ENCODE measurements around the gene PAK5.

PAK5 gene

DNA sequence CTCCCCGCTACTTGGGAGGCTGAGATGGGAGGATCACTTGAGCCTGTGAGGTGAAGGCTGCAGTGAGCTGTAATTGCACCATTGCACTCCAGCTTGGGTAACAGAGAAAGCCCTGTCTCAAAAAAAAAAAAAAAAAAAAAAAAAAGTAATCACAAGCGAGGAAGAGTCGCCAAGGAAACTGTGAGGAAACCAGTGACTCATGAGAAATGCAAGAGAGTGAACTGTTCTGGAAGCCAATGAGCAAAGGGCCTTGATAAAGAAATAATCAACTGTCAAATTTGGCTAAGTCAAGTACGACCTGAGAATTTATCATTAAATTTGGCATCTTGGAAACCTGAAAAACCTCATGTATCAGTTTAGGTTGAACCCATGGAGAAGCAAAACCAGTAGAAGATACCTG is 340.6 kb downstream of the PAK5 start:
- no peak overlapping the region for H3K4me3 ChIP-seq (ENCODE audit: low read depth, low read length)
- H3K9me3 ChIP-seq (ENCODE audit: control insufficient read depth, insufficient read depth, low read depth, low read length): no peaks in the 10 kb centered on the region
- H3K27me3 ChIP-seq (ENCODE audit: control insufficient read depth, insufficient read depth, low read length): peaks cover 18% of the 10 kb centered on the region

DNA sequence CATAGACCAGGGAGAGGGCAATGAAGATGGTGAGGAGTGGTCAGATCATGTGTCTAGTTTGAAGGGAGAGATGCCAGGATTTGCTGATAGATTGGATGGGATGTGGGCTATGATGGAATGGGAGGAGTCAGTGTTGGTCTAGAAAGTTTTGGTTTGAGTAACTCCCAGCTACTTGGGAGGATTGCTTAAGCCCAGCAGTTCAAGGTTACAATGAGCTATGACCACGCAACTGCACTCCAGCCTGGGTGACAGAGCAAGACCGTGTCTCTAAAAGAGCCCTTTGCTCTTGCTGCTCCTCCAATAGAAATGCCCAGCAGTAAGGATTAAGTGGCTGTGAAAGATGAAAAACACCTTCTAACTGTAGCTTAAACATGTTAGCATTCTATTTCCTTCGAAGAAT is 342.7 kb downstream of the PAK5 start:
- no peaks in the 10 kb centered on the region for H3K4me1 ChIP-seq (ENCODE audit: control insufficient read depth, insufficient read depth, low read length)
- no peaks in the 10 kb centered on the region for H3K36me3 ChIP-seq (ENCODE audit: control insufficient read depth, insufficient read depth, low read length)
- no peak overlapping the region for H3K9ac ChIP-seq (ENCODE audit: low read length)
- peaks cover 6% of the 10 kb centered on the region for H3K27me3 ChIP-seq (ENCODE audit: control insufficient read depth, insufficient read depth, low read length)
- no peak overlapping the region for H3K27ac ChIP-seq (ENCODE audit: low read depth, low read length)
- no peaks in the 10 kb centered on the region for H3K9me3 ChIP-seq (ENCODE audit: control insufficient read depth, insufficient read depth, low read depth, low read length)
- no peak overlapping the region for H3K4me3 ChIP-seq (ENCODE audit: low read depth, low read length)

More for the DNA sequence above, 340.6 kb downstream of the PAK5 start:
- Histone ChIP-seq H3K36me3 (ENCODE audit: control insufficient read depth, insufficient read depth, low read length) (no peaks in the 10 kb centered on the region), H3K4me1 (ENCODE audit: control insufficient read depth, insufficient read depth, low read length) (no peaks in the 10 kb centered on the region), H3K27ac (ENCODE audit: low read depth, low read length) (no peak overlapping the region), H3K9ac (ENCODE audit: low read length) (no peak overlapping the region)

DNA sequence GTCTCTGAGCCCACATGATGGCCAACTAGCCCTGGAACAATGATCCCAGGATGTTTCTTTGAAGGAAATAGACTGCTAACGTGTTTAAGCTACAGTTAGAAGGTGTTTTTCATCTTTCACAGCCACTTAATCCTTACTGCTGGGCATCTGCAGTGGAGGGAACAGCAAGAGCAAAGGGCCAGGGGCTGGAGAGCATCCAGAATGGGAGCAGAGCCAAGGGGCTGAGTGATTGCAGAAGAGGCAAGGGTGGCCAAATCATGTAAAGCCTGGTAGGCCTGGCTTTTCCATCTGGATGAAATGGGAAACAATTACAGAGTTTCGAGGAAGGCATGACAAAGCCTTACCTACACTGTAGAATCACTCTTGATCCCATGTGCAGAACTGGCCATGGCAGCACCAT is 343.2 kb downstream of the PAK5 start:
- Histone ChIP-seq H3K9ac (ENCODE audit: low read length) (no peak overlapping the region), H3K9me3 (ENCODE audit: control insufficient read depth, insufficient read depth, low read depth, low read length) (no peaks in the 10 kb centered on the region), H3K36me3 (ENCODE audit: control insufficient read depth, insufficient read depth, low read length) (no peaks in the 10 kb centered on the region), H3K27ac (ENCODE audit: low read depth, low read length) (no peak overlapping the region), H3K27me3 (ENCODE audit: control insufficient read depth, insufficient read depth, low read length) (peaks cover 6% of the 10 kb centered on the region), H3K4me1 (ENCODE audit: control insufficient read depth, insufficient read depth, low read length) (no peaks in the 10 kb centered on the region), H3K4me3 (ENCODE audit: low read depth, low read length) (no peak overlapping the region)

DNA sequence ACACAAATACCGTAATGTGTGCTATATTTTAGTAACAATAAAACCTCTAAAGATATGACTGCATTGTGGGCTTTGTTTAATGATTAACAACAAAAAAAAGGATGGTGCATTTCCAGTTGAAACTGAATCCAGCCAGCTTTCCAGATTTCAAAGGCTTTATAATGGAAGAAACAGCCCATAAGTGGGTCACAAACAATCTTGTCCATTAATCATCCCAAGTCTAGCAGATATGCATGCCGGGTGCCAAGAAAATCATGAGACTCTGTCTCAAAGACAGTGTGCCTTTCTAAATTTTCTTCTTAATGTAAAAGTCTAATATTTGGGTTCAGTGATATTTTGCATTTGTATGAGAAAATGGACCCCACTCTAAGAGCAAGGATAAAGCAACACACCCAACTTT is 345.1 kb downstream of the PAK5 start:
- no peak overlapping the region for H3K27ac ChIP-seq (ENCODE audit: low read depth, low read length)
- no peaks in the 10 kb centered on the region for H3K36me3 ChIP-seq (ENCODE audit: control insufficient read depth, insufficient read depth, low read length)
- peaks cover 3% of the 10 kb centered on the region; the same call in 1 of the 2 replicates for H3K27me3 ChIP-seq (ENCODE audit: control insufficient read depth, insufficient read depth, low read length)
- H3K9ac ChIP-seq (ENCODE audit: low read length): no peak overlapping the region
- no peak overlapping the region for H3K4me3 ChIP-seq (ENCODE audit: low read depth, low read length)
- H3K9me3 ChIP-seq (ENCODE audit: control insufficient read depth, insufficient read depth, low read depth, low read length): no peaks in the 10 kb centered on the region
- no peaks in the 10 kb centered on the region for H3K4me1 ChIP-seq (ENCODE audit: control insufficient read depth, insufficient read depth, low read length)

DNA sequence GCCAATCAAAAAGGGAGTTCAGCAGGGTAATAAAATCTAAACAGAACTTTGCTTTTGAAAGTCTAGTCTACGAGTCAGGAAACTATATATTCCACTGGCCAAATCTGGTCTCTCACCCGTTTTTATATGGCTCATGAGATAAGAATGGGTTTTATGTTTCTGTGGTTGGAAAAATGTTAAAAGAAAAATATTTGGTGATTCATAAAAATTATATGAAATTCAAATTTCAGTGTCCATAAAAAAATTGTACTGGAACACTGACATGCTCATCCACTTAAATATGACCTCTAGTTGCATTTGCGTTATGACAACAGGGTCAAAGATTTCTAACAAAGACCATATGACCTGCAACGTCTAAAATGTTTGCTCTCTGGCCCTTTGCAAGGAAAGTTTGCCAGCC is 346.8 kb downstream of the PAK5 start:
- Histone ChIP-seq H3K4me1 (ENCODE audit: control insufficient read depth, insufficient read depth, low read length) (no peaks in the 10 kb centered on the region), H3K36me3 (ENCODE audit: control insufficient read depth, insufficient read depth, low read length) (no peaks in the 10 kb centered on the region), H3K27ac (ENCODE audit: low read depth, low read length) (no peak overlapping the region), H3K27me3 (ENCODE audit: control insufficient read depth, insufficient read depth, low read length) (no peaks in the 10 kb centered on the region), H3K4me3 (ENCODE audit: low read depth, low read length) (no peak overlapping the region), H3K9ac (ENCODE audit: low read length) (no peak overlapping the region), H3K9me3 (ENCODE audit: control insufficient read depth, insufficient read depth, low read depth, low read length) (no peaks in the 10 kb centered on the region)

DNA sequence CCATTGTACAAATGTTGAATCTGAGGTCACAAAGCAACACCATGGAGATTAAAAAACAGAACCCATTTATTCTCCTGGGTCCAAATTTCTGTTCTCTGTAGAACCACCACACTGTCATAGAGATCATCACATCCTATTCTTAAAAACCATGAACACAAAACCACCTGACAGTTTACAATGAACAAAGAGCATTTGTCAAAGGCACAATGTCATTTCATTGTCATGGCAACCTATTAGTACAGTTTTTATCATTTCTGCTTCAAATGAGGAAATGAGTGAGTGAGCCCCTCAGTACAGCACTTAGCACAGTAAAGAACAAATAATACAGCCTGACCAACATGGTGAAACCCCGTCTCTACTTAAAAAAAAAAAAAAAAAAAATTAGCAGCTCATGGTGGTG is 347.6 kb downstream of the PAK5 start:
- Histone ChIP-seq H3K36me3 (ENCODE audit: control insufficient read depth, insufficient read depth, low read length) (no peaks in the 10 kb centered on the region), H3K27ac (ENCODE audit: low read depth, low read length) (no peak overlapping the region), H3K9me3 (ENCODE audit: control insufficient read depth, insufficient read depth, low read depth, low read length) (no peaks in the 10 kb centered on the region), H3K4me1 (ENCODE audit: control insufficient read depth, insufficient read depth, low read length) (no peaks in the 10 kb centered on the region), H3K27me3 (ENCODE audit: control insufficient read depth, insufficient read depth, low read length) (no peaks in the 10 kb centered on the region), H3K4me3 (ENCODE audit: low read depth, low read length) (no peak overlapping the region), H3K9ac (ENCODE audit: low read length) (no peak overlapping the region)

DNA sequence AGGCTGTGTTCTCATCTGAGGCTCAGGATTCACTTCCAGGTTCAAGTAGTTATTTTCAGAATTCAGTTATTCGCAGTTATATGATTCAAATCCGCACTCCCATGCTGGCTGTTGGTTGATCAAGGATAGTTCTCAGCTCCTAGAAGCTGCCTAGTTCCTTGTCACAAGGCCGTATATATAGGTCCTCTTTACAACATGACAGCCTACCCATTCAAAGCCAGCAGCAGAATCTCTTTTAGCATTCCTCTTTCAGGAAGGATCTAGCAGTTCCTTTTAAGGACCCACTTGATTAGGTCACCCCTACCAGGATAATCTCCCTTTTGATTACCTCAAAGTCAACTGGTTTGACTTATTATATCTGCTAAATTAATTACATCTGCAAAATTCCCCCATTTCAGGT is 348.2 kb downstream of the PAK5 start:
- Histone ChIP-seq H3K9me3 (ENCODE audit: control insufficient read depth, insufficient read depth, low read depth, low read length) (no peaks in the 10 kb centered on the region), H3K9ac (ENCODE audit: low read length) (no peak overlapping the region), H3K4me1 (ENCODE audit: control insufficient read depth, insufficient read depth, low read length) (no peaks in the 10 kb centered on the region), H3K36me3 (ENCODE audit: control insufficient read depth, insufficient read depth, low read length) (no peaks in the 10 kb centered on the region), H3K27ac (ENCODE audit: low read depth, low read length) (no peak overlapping the region), H3K27me3 (ENCODE audit: control insufficient read depth, insufficient read depth, low read length) (no peaks in the 10 kb centered on the region), H3K4me3 (ENCODE audit: low read depth, low read length) (no peak overlapping the region)

DNA sequence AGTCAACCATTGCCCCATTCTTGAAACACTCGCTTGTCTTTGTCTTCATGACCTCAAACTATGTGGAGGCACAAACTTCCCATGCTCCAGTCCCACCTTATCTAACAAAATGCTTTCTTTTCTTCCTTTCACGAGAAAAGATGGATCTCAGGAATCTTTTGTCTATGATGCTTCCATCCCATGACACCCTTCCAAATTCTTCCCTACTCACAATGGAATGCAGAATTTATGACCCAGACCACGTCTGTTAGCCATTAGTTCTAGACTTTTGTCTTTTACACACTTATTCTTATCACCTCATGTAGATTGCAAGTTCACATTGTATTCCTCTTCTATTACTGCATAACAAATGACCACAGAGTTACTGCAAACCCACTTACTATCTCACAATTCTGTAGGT is 348.7 kb downstream of the PAK5 start:
- no peak overlapping the region for H3K9ac ChIP-seq (ENCODE audit: low read length)
- no peaks in the 10 kb centered on the region for H3K4me1 ChIP-seq (ENCODE audit: control insufficient read depth, insufficient read depth, low read length)
- H3K27me3 ChIP-seq (ENCODE audit: control insufficient read depth, insufficient read depth, low read length): no peaks in the 10 kb centered on the region
- no peaks in the 10 kb centered on the region for H3K9me3 ChIP-seq (ENCODE audit: control insufficient read depth, insufficient read depth, low read depth, low read length)
- no peaks in the 10 kb centered on the region for H3K36me3 ChIP-seq (ENCODE audit: control insufficient read depth, insufficient read depth, low read length)
- H3K27ac ChIP-seq (ENCODE audit: low read depth, low read length): no peak overlapping the region
- no peak overlapping the region for H3K4me3 ChIP-seq (ENCODE audit: low read depth, low read length)

DNA sequence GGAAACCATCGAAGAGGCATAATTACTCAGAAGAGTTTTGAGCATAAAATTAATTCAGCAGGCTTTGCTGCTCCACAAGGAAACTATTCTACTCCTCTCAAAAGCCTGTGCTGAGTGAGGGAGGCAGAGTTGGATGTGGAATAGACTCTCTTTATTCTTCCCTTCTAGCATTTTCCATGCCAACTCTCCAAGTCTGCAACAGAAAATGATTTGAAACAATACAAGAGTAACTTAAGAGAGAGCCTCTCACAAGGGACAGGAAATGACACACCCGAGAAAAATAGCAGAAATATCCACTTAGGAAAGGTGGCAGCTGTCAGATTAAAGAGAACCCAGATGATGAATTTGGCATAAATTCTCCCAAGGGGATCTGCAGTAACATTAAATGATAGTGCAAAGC is 350.8 kb downstream of the PAK5 start:
- Histone ChIP-seq H3K27me3 (ENCODE audit: control insufficient read depth, insufficient read depth, low read length) (no peaks in the 10 kb centered on the region), H3K36me3 (ENCODE audit: control insufficient read depth, insufficient read depth, low read length) (no peaks in the 10 kb centered on the region), H3K9ac (ENCODE audit: low read length) (no peak overlapping the region), H3K27ac (ENCODE audit: low read depth, low read length) (no peak overlapping the region), H3K4me3 (ENCODE audit: low read depth, low read length) (no peak overlapping the region), H3K9me3 (ENCODE audit: control insufficient read depth, insufficient read depth, low read depth, low read length) (no peaks in the 10 kb centered on the region), H3K4me1 (ENCODE audit: control insufficient read depth, insufficient read depth, low read length) (no peaks in the 10 kb centered on the region)
